GM19467 (cell line): ENCODE measurements around the gene MSLN.
"Not testable (repeated sequence)": the region's sequence is repeated elsewhere in the genome, so short reads cannot be mapped to it uniquely, and the experiment has no call there.

Experiments used
- ATAC-seq: cut with Tn5 transposase; IDR thresholded peaks from one replicate; pipeline ENCODE4 v1.9.1; 2021; ENCODE audit warnings: mild to moderate bottlenecking, moderate library complexity; ENCODE audit not compliant: unreplicated experiment

Gene MSLN

DNA sequence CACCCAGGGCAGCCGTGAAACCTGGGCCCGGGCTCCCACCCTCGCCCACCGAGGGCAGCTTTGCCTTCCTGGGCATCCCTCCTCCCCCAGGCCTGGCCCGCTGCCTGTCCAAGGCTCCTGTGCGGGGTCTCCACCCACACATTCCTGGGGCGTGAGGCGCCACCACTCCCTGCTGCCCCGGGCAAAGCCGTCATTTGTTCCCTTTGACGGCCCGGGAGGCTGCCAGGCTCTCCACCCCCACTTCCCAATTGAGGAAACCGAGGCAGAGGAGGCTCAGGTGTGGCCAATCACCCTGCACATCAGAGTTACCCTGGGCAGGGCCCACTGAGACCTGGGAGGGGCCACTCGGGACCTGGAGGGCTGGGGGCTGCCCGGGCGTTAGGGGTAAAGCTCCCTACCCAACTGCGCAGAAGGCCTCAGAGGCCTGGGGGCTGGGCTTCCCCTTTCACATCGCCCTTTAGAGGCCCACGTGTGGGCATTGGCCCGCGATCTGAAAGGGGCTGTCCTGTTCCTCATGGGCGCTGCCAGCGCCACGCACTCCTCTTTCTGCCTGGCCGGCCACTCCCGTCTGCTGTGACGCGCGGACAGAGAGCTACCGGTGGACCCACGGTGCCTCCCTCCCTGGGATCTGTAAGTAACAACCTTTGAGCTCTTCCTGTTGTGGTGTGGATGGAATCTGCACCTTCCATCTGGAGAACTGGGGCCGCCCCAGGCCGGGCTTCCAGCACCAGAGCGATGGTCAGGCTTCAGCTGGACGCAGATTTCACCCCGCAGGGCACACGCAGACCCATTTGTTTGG, at the start of gene MSLN:
MSLN (plus strand) TSS at position 190 of the 799 bp plus-strand sequence. CDS start 1,947 bp downstream, outside the sequence.
- no peak for ATAC-seq

DNA sequence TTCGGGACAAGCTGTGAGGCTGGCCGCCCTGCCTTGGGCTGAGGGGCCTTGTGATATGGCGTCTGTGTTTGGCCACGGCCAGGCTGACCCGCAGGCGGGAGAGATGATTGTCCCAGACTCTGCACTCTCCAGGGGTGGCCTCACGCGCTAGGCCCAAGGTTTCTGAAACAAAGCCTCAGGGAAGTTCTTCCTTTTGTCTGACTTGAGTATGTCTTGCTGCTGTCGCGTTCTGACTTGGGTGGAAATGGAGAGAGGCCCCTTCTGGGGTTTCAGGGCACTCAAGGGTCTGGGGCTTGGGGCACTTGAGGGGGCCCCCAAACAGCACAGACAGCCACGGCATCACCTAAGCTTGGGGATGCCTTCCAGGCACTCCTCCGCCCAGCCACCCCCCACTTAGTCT, 49.5 kb upstream of the MSLN start:
- ATAC-seq, result no peak

DNA sequence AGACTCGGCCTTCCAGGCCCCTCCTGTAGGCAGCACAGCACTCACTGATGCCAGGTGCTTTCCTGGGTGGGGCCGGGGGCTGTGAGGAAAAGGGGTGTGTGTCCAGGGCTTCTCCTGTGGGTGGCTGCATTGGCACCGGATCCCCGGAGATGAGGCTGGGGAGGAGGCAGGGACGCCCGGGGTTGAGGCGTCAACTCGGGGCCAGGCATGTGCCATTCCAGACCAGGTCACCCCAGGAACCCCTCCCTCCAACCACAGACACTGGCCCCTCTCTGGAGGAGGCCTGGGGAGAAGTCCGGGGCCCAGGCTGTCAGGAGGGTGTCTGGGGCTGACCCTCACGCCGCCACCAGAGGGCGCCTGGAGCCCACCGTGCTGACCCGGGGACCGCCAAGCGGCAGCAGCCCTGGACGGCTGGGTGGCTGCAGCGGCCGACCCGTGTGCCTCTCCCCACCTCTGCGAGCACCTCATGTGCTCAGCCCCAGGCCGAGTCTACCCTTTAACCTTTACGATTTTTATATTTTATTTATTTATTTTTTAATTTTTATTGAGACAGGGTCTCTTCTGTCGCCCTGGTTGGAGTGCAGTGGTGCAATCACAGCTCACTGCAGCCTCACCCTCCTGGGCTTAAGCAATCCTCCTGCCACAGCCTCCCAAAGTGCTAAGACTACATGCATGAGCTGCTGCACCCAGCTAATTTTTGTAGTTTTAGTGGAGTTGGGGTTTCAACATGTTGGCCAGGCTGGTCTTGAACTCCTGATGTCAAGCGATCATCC, 48.8 kb upstream of the MSLN start:
- no peak for ATAC-seq

GRCh38 chr16:712740-713250, 47.7 kb upstream of the MSLN start:
- ATAC-seq, result not testable (repeated sequence)

DNA sequence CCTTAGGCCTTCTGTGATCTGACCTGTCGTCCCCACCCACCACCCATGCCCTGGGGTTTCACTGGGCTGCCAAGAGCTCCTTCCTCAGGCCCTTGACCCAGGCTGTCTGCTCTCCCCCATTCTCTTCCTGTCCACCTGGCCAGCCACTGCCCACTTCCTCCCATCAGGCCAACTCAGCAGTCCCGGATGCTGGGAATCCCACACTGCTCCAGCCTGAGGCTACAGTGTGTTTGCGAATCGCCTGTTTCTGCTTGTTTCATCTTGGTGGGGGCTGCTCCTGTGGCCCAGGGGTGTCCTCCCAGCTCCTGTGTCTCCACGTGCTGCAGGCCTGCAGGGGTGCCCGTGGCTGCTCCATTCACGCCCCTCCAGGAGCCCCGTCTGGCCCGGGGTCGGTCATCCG, 46.5 kb upstream of the MSLN start:
- ATAC-seq, result no peak

DNA sequence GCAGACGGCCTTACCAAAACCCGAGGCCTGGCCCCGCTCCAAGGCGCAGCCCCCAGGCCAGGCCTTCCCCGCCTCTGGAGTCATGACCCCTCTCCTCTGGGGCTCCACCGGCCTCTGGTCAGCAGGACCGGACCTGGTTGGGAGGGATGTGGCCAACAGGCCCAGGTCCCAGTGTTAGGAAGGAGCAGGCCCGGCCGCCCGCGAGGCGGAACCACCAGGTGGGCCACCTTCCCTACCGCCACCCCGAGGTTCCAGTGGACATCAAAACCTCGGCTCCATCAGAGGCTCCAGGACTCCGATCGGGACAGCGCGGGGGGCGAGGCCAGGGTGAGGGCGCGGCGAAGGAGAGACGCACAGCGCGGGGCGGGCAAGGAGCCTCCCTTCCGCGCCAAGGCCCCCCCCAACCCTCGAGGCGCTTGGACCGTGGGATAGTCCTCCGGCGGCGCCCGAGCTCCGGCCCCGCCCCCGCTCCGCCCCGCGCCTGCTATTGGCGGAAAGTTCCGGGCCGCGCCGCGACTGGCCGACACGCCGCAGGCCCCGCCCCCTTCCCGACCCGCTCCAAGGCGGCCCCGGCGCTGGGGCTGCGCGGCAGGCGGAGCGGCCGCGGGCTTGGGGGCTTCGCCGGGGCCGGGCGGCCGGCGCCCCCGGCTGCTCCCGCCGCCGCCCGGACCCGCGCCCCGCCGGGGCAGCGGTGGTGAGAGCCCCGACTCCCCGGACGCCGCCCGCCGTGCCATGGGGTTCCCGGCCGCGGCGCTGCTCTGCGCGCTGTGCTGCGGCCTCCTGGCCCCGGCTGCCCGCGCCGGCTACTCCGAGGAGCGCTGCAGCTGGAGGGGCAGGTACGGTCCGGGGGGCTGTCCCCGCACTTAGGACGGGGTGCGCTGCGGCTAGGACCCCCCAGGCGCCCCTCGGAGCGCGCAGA, 45.7 kb upstream of the MSLN start, which contains the start of gene METRN:
METRN (plus strand) TSS at position 561 of the 919 bp plus-strand sequence; CDS start at position 733, 172 bp downstream.
- ATAC-seq, result no peak

DNA sequence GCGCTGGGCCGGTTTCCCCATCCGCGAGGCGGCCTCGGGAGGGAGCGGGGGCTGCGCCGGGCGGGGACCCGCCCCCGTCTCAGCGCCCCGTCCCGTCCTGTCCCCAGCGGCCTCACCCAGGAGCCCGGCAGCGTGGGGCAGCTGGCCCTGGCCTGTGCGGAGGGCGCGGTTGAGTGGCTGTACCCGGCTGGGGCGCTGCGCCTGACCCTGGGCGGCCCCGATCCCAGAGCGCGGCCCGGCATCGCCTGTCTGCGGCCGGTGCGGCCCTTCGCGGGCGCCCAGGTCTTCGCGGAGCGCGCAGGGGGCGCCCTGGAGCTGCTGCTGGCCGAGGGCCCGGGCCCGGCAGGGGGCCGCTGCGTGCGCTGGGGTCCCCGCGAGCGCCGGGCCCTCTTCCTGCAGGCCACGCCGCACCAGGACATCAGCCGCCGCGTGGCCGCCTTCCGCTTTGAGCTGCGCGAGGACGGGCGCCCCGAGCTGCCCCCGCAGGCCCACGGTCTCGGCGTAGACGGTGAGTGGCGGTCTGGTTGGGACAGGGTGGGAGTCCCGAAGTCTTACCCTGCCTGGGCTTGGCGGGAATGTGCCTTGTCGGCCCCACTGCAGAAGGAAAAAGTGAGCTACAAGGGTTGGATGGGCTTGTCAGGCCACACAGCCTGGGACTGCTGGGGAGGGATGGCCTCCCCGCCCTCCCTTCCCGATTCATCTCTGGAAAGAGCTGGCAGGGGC, 44.9 kb upstream of the MSLN start:
- ATAC-seq, result no peak

DNA sequence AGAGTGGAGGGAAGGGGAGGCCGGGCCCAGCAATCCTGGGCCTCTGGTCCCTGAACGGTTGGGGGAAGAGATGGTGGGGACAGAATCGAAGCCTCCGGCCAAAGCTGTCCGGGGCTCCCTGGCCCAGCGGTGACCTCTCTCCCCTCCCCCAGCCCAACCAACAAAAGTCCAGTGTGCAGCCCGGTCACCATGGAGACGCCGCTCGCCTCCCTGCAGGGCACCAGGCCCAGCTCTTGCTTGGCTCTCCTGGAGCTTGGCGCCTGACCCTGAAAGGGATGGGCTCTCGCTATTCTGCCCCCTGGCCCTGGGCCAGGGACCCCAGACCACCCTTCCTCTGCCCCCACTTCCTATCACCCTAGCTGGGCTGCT, 44.4 kb upstream of the MSLN start:
- no peak for ATAC-seq

DNA sequence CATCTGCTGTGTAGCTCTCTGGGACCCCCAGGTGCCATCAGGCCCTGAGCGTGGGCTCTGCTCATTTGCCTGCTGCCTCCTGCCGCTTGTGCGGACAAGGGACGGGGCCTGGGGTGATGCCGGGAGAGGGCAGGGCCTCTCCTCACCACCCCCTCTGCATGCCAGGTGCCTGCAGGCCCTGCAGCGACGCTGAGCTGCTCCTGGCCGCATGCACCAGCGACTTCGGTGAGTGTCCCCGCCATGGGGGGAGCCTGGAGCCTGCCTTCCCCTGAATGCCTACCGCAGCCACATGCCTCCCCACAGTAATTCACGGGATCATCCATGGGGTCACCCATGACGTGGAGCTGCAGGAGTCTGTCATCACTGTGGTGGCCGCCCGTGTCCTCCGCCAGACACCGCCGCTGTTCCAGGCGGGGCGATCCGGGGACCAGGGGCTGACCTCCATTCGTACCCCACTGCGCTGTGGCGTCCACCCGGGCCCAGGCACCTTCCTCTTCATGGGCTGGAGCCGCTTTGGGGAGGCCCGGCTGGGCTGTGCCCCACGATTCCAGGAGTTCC, 43.7 kb upstream of the MSLN start:
- ATAC-seq, result no peak

GRCh38 chr16:717450-718245, 42.9 kb upstream of the MSLN start:
- no peak for ATAC-seq

GRCh38 chr16:718389-718788, 42.1 kb upstream of the MSLN start:
- ATAC-seq, result no peak

DNA sequence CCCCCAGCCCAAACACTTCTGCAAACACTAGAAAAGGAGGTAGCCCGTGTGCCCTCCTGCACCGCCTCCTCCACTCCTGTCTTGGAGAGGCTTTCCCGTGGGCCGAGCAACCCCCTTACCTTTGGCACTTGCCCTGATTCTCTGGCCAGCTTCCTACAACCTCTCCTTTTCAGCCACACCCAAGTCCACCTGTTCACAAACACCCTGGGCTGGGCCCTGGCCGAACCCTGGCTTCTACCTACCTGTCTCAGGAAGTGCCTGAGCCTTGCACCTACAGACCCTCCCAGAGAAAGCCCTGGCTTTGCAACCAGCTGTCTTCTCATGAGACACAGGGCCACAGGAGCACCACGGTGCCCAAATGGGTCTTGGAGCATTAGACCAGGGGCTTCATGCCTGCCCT, 41.6 kb upstream of the MSLN start:
- ATAC-seq, result no peak

GRCh38 chr16:719815-720446, 40.6 kb upstream of the MSLN start:
- no peak for ATAC-seq

- ATAC-seq, result peak; percentile 8
These were observed 40.0 kb upstream of the MSLN start for GRCh38 chr16:720447-720989.

GRCh38 chr16:720990-721764, 39.4 kb upstream of the MSLN start, which contains the start of gene ANTKMT:
Gene ANTKMT (plus strand): TSS chr16:721146. CDS start chr16:721275, 129 bp downstream.
- ATAC-seq, result peak; percentile 64

DNA sequence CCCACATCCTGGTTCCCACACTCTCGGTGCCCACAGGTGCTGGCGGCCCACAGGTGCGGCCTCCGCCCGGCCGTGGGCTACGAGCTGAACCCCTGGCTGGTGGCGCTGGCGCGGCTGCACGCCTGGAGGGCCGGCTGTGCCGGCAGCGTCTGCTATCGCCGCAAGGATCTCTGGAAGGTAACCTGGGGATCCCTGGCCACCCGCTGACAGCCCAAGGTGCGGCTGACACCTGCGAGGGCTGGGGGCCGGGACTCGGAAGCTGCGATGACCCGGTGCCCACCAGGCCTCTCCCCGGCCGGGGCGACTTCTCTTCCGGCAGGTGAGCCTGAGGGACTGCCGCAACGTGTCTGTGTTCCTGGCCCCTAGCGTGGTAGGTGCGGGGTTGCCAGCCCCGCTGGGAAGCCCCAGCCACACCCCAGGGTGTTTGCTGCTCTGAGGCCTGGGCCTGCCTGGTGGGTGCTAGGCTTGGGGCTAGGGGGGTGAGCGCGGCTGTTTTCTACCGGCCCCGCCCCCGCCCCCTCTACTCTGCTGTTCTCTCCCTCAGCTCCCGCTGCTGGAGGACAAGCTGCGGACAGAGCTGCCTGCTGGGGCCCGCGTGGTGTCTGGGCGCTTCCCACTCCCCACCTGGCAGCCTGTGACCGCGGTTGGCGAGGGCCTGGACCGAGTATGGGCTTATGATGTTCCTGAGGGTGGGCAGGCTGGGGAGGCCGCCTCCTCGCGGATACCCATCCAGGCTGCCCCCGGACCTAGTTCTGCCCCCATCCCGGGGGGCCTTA, 38.6 kb upstream of the MSLN start:
- no peak for ATAC-seq
